NOMO-1 treated with dmso at 0.1 percent for 144 hours (cell line): Measurements from ENCODE around the gene CYB5D1.
"Not testable (repeated sequence)": the region's sequence is repeated elsewhere in the genome, so short reads cannot be mapped to it uniquely, and the experiment has no call there.

Source experiments
- DNase-seq: peaks from one replicate; lab custom pipeline; 2025; ENCODE audit not compliant: unreplicated experiment; lab: John Stamatoyannopoulos, UW

CYB5D1 gene

GRCh38 chr17:7856011-7856810 lies 1.6 kb upstream of the CYB5D1 start:
- DNase-seq: peak; percentile 57

- peak; percentile 97 for DNase-seq
Observed at GRCh38 chr17:7856811-7857712, 741 bp upstream of the CYB5D1 start, which contains the start of gene NAA38. Gene NAA38 (minus strand): TSS chr17:7857559. CDS start chr17:7857463, 96 bp downstream.

GRCh38 chr17:7858522-7858810 lies 663 bp downstream of the CYB5D1 start:
- no peak for DNase-seq

GRCh38 chr17:7859028-7859427 lies 1.2 kb downstream of the CYB5D1 start:
- DNase-seq: no peak

- no peak for DNase-seq
Observed at GRCh38 chr17:7862692-7863437, 5.1 kb downstream of the CYB5D1 start.

GRCh38 chr17:7864384-7864783 lies 6.6 kb downstream of the CYB5D1 start:
- DNase-seq: not testable (repeated sequence)

- no peak for DNase-seq
Observed at GRCh38 chr17:7864995-7865650, 7.3 kb downstream of the CYB5D1 start.

- DNase-seq: peak; percentile 61
Observed at GRCh38 chr17:7867881-7868329, 10.1 kb downstream of the CYB5D1 start.

- no peak for DNase-seq
Observed at GRCh38 chr17:7873051-7873450, 15.2 kb downstream of the CYB5D1 start.

GRCh38 chr17:7875804-7876370 lies 18.1 kb downstream of the CYB5D1 start:
- no peak for DNase-seq

GRCh38 chr17:7878234-7878633 lies 20.4 kb downstream of the CYB5D1 start:
- no peak for DNase-seq

- peak; percentile 33 for DNase-seq
Observed at GRCh38 chr17:7880076-7880868, 22.5 kb downstream of the CYB5D1 start.

GRCh38 chr17:7881276-7882054 lies 23.7 kb downstream of the CYB5D1 start:
- peak; percentile 29 for DNase-seq

- DNase-seq: no peak
Observed at GRCh38 chr17:7882068-7882467, 24.3 kb downstream of the CYB5D1 start.

- DNase-seq: no peak
Observed at GRCh38 chr17:7882629-7883028, 24.8 kb downstream of the CYB5D1 start.

- DNase-seq: no peak
Observed at GRCh38 chr17:7883781-7884386, 26.1 kb downstream of the CYB5D1 start.

GRCh38 chr17:7884581-7885366 lies 27.0 kb downstream of the CYB5D1 start:
- DNase-seq: no peak
